GM08714 (cell line): ENCODE results near the gene WDR27.
"Not testable (repeated sequence)": the region's sequence is repeated elsewhere in the genome, so short reads cannot be mapped to it uniquely, and the experiment has no call there.

Source experiments
- H3K4me3 ChIP-seq: fragments of 200-500 bp; sonication (Bioruptor generic); 2 replicates; pipeline ENCODE4 v1.5.1; 2014; ENCODE audit warnings: mild to moderate bottlenecking, low read length, inconsistent platforms
- ZNF274 ChIP-seq: IDR thresholded peaks from 2 replicates; pipeline ENCODE4 v1.6.1; 2012; ENCODE audit warnings: mild to moderate bottlenecking, low read depth, low read length

WDR27 gene

DNA sequence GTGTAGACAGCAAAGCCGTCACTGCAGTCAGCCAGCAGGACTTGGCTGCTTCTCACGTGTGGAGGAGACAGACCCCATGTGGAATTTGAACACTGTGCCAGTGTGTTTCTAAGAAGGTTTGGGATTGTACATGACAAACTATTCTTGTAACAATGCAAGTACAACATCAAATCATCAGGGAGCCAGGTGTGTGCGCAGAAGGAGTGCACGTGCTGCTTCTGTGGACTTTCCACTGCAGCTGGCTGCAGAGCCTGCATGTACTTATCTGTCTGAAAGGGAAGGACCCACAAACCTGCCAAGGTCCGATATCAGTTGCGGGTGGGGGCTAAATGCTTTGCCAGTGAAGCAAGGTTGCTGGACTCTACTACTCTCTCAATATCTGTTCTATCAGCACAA lies 211.6 kb downstream of the WDR27 start:
- H3K4me3 ChIP-seq, result no peak overlapping the region
- no peak for TF ChIP-seq ZNF274

DNA sequence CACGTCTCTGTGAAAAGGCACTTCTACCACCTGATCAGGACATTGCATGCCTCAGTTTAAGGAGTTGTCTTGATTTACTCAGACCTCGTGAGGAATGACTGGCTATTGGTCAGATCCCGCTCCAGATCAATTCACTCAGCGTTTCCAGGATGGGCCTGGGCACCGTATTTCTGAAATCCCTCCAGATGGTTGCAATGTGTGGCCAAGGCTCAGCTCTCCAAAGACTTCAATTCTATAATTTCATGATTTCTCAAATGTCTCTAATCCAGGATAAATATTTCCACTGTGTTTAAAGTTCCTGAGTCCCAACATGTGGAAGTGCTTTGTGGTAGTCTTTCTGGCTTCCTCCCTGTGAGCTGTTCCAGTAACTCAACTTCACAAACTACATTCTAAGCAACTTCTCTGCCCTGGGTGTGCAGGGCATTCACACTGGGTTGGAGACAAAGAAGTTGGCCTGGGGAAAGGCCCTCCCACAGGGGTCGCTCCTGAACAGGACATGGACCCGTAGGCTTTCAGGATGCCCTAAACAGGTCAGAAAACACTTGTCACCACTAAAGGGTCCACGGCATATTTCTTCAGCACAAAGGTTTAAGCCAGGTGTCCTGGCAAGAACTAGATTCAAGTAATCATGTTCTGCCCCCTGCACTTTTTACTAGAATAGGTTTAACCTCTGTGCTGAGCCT lies 212.1 kb downstream of the WDR27 start:
- H3K4me3 ChIP-seq, result no peak overlapping the region
- no peak for TF ChIP-seq ZNF274

DNA sequence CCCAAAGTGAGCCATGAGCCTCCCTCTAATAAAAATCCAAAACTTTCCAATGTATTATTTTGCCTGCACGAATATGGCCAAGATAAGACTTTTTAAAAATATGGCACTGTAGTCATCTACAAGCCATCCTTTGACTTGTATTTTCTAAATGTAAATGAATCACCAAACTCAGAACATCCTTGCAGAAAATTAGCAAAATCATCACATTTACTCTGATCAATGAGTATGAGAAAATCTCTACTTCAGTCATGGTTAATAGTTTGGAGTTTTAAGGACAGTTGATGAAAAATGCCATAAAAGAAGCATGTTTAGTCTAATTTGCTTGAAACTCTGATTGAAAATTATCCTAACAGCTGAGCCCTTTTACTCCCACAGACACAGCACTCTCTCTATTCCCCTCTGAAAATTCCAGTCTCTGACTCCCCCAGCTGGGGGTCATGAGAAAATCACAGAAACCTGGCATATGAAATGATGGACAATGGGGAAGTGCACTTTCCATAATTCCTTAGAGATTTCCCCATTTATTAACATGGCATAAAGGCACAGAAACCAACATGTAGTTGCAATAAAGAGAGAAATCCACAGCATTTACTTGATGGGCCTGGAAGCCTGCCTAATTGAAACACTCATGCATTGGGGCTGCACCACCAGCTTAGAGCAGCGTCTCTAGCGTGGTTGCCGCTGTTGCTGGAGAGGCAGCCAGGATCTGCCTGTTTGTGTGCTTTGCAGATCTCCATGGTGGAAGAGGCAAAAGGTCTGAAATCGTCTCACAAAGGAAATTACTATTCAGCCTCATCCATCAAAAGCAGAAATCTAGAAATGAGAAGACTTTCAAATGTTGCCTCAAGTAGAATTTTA lies 214.0 kb downstream of the WDR27 start:
- TF ChIP-seq ZNF274, result no peak
- no peak overlapping the region for H3K4me3 ChIP-seq

DNA sequence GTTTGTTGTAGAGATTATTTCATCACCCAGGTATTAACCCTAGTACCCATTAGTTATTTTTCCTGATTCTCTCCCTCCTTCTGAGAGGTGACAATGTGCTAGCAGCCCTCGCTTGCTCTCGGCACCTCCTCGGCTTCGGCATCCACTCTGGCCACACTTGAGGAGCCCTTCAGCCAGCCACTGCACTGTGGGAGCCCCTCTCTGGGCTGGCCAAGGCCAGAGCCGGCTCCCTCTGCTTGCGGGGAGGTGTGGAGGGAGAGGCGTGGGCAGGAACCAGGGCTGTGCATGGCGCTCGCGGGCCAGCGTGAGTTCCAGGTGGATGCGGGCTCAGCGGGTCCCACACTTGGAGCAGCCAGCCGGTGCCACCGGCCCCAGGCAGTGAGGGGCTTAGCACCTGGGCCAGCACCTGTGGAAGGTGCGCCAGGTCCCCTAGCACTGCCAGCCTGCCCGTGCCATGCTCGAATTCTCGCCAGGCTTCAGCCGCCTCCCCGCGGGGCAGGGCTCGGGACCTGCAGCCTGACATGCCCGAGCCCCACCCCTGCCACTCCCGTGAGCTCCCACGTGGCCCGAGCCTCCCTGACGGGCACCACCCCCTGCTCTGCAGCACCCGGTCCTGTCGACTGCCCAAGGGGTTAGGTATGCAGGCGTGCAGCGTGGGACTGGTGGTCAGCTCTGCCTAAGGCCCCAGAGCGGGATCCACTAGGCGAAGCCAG lies 221.9 kb downstream of the WDR27 start:
- H3K4me3 ChIP-seq, result no peak overlapping the region
- no peak for TF ChIP-seq ZNF274

DNA sequence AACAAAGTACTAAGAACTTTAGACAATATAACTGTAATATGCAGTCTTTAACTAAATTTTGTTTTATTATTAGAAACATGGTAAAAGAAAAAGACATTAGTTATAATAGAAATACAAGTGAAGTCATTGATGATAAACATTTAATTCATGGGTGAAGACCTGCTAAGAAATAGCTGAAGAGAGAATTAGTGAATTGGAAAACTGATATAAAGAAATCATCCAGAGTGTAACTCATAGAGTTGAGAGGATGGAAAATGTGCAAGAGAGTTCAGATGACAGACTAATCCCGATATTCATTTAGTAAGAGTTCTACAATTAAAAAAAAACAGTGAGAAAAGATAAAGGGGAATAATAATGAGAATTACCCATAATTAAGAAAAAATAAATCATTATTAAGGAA lies 227.5 kb downstream of the WDR27 start:
- TF ChIP-seq ZNF274, result no peak

DNA sequence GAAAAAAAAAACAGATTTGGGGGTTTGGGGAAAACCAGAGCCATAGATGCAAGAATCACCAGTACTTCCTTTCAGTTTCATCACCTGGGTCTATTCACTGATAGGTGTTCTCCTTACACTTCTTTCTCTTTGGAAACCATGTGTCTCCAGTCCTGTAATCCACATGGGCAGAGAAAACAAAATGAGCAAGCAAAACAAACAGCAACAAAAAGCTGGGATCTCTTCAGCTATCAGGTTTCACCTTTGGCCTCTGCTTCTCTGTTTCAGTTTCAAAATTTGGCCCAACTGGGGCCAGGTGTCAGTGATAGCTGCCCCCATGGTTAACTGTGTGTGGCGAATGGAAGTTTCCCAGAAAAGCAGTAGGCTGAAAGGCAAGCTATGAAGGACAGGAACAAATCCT lies 228.2 kb downstream of the WDR27 start:
- no peak overlapping the region for H3K4me3 ChIP-seq
- TF ChIP-seq ZNF274, result no peak

More for the DNA sequence above, 227.5 kb downstream of the WDR27 start:
- H3K4me3 ChIP-seq, result no peak overlapping the region

DNA sequence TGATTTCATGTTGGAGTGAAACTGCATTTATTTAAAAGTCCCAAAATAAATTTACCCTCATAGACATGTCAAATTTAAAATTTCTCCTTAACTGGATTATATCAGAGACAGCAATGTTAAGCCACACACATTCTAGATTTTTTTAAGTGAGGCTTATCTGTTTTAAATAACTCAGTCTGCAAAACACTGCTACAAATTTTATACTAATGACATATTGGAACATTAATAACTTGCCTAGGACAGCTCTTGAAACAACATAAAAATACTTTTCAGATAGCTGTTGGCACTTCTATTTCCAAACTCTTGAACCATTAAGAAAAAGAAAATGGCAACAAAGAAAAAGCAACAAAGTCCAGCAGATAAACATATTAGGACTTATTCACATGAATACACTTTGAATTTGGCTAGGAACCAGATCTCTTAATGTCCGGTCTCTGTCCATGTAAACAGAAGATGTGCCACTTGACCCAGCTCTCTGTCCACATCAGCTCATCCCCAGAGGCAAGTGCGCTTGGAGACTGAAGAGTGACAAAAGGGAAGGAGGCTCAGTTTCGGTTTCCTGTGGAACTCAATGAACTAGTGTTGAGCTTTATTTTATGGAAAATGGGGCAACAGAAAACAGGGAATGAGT lies 228.9 kb downstream of the WDR27 start:
- H3K4me3 ChIP-seq, result no peak overlapping the region
- no peak for TF ChIP-seq ZNF274

DNA sequence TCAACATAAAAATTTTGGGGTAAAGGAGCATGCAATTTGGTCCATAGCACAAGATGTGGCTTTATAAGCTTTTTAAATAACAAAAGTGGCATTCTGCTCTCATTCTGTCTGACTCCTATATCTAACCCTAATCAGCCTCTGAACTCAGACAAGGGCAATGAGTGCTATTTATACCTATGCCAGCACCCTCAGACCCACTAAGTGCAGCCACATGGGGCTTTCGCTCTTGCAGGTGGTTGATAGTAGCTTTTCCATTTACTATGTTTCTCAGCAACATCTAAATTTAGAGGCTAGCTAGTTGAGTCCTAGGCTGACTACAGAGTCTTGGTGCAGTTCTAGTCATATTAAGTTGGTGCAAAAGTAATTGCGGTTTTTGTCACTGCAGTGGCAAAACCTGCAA lies 231.0 kb downstream of the WDR27 start:
- TF ChIP-seq ZNF274, result no peak
- H3K4me3 ChIP-seq, result no peak overlapping the region

DNA sequence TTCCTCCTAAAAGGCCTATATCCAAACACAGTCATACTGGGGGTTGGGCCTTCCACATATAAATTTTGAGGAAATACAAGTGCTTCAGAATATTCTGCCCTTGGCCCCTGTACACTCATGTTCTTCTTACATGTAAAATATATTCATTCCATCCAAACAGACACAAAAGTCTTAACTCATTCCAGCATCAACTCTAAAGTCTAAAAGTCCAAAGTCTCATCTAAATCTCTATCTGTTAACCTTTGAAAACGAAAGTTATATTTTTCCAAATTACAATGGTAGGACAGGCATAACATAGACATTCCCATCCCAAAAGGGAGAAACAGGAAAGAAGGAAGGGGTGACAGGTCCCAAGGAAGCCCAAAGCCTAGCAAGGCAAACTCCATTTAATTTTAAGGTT lies 232.8 kb downstream of the WDR27 start:
- no peak for TF ChIP-seq ZNF274
- no peak overlapping the region for H3K4me3 ChIP-seq

DNA sequence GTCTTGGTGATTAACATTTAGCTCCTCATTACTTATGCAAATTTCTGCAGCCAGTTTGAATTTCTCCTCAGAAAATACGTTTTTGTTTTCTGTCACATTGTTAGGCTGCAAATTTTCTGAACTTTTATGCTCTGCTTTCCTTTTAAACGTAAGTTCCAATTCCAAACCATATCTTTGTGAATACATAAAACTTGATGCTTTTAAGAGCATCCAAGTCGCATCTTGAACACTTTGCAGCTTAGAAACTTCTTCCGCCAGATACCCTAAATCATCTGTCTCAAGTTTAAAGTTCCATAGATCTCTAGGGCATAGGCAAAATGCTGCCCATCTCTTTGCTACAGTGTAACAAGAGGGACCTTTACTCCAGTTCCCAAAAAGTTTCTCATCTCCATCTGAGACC lies 234.1 kb downstream of the WDR27 start:
- H3K4me3 ChIP-seq, result not testable (repeated sequence)

DNA sequence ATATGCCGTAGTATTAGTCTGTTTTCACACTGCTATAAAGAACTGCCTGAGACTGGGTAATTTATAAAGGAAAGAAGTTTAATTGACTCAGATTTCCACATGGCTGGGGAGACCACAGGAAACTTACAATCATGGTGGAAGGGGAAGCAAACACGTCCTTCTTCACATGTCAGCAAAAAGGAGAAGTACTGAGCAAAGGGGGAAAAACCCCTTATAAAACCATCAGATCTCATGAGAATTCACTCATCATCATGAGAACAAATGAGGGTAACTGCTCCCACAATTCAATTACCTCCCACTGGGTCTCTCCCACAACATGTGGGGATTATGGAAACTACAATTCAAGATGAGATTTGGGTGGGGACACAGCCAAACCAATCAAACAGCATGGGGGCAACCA lies 235.6 kb downstream of the WDR27 start:
- not testable (repeated sequence) for H3K4me3 ChIP-seq

DNA sequence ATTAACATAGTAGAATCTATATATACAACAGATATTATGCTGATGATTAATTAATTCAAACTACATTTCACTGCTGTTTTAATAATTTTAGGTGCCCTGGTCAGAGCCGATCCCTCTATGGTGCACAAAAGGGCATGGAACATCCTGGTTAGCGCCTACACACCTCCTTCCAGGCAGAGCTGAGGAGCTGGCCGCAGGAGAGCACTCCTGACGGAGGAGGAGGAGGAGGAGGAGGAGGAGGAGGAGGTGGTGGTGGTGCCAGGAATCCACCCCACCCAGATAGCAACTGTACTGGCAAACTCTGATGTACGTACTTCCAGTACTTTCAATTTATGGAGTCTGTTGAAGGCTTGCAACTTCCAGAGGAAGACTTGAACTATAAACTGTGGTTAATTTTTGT lies 244.1 kb downstream of the WDR27 start:
- no peak overlapping the region for H3K4me3 ChIP-seq
- TF ChIP-seq ZNF274, result no peak

DNA sequence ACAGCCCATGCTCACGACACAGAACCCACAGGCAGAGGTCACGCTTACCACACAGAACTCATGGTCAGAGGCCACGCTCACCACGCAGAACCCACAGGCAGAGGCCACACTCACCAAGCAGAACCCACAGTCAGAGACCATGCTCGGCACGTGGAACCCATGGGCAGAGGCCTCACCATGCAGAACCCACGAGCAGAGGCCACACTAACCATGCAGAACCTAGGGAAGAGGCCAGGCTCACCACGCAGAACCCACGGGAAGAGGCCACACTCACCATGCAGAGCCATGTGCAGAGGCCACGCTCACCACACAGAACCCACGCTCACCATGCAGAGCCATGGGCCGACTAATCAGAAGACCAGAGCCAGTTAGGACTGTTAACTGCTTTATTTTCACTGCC lies 245.0 kb downstream of the WDR27 start:
- H3K4me3 ChIP-seq, result no peak overlapping the region
- TF ChIP-seq ZNF274, result no peak

DNA sequence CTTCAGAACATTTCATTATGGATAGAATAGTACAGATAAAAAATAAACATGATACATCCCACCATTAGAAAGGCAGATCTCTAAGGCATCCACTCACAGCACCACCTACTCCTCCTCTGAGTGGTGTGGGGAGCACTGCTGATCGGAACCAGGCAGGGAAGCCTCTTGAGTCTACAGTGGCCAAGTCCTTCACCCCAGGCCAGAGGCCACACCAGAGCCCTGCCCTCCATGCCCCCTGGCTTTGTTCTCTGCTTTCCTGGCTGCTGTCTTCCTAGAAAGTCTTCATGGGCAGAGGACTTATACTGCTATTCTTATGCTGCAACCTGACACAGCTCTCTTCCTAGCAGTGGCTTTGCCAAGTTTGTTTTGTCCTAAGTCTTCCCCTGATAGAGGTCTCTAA lies 246.4 kb downstream of the WDR27 start:
- H3K4me3 ChIP-seq, result no peak overlapping the region
- TF ChIP-seq ZNF274, result no peak

DNA sequence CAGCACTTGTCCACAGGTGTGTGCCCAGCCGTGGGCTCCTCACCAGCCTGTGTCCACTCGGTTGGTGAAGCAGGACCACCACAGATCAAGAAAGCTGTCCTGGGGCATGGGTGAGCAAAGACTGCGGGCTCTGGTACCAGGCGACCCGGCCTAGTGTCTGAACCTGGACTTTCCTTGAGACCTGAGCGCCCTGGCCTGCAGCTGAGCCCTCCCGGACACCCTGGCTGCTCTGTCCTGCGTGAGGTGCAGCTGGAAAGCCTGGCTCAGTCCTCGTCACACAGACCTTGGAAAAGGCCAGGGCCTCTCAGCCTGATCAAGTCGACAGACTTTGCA lies 247.0 kb downstream of the WDR27 start:
- H3K4me3 ChIP-seq, result no peak overlapping the region
- no peak for TF ChIP-seq ZNF274
